K562 (cell line): Measurements from ENCODE around the gene DKK3. TPM values are rescaled to one million over a fixed set of nuclear protein-coding genes. Genes with fewer than 3 reads are reported as not detected.
A peak's percentile ranks its signal among the peaks of the same experiment; 100 is the strongest.

Source experiments
- ATAC-seq: fragments of 200-7000 bp; cut with Tn5 transposase; 3 replicates; pipeline ENCODE4 v1.9.1; 2020; ENCODE audit warnings: moderate library complexity
- BruUV-seq: library from RNA; stranded (reverse); fragments of 400-500 nt; replicated peaks from 2 replicates; lab custom pipeline; 2021; lab: Mats Ljungman, UMichigan
- CTCF ChIA-PET: fragments of 300-600 bp; formaldehyde crosslinking; extraction: SDS; loops from one replicate; lab custom pipeline; 2021; ENCODE audit warnings: low intra/inter-chr PET ratio; lab: Yijun Ruan, JAX
- POLR2A ChIA-PET: fragments of 300-600, 350-650 bp; sonication (Branson Sonifier 250); formaldehyde crosslinking; extraction: SDS; loops from one replicate; lab custom pipeline; 2021; ENCODE audit warnings: antibody characterized with exemption, inconsistent platforms; lab: Yijun Ruan, JAX
- DNase-seq, 4 experiments: peaks; one replicate each; pipeline versions ENCODE4 v3.0.0 to v3.0.0-alpha.2; 2011 to 2018; ENCODE audit warnings: low spot score in 3 of 4, mixed read lengths in 3 of 4; ENCODE audit errors: extremely low read depth in 1 of 4
- FAIRE-seq: peaks from 2 replicates; lab custom pipeline; 2011; peaks lifted over from hg19 to GRCh38; lab: Jason Lieb, UNC
- H2AFZ ChIP-seq: 2 replicates; pipeline ENCODE4 v1.6.0; 2011; ENCODE audit warnings: low read depth, low read length, control low read depth, inconsistent platforms
- H3K27ac ChIP-seq: fragments of 200-600 bp; 3 replicates; pipeline ENCODE4 v1.8.0; 2011; ENCODE audit warnings: low read depth, mild to moderate bottlenecking, control low read depth, inconsistent platforms, low read length, moderate library complexity, mixed read lengths; ENCODE audit errors: extremely low read depth
- H3K27me3 ChIP-seq, 2 experiments: fragments of 300-600 bp in 1 of 2; 2 replicates in 1 of 2; 3 replicates in 1 of 2; pipeline versions ENCODE4 v1.6.0 to v1.8.0; 2011; ENCODE audit warnings: inconsistent platforms in 2 of 2, low read length in 2 of 2, mild to moderate bottlenecking in 1 of 2, mixed read lengths in 1 of 2, moderate library complexity in 1 of 2; ENCODE audit not compliant: control insufficient read depth in 2 of 2, insufficient read depth in 2 of 2
- H3K36me3 ChIP-seq: fragments of 300-600 bp; 3 replicates; pipeline ENCODE4 v1.8.0; 2011; ENCODE audit warnings: mild to moderate bottlenecking, low read length, inconsistent platforms; ENCODE audit not compliant: control insufficient read depth, insufficient read depth
- H3K4me1 ChIP-seq, 2 experiments: fragments of 200-600 bp in 1 of 2; replicated peaks in 1 of 2; 2 replicates in 1 of 2; 3 replicates in 1 of 2; pipeline versions ENCODE4 v1.5.1 to v1.8.0; 2011; ENCODE audit warnings: inconsistent platforms in 2 of 2, low read length in 2 of 2, mild to moderate bottlenecking in 1 of 2, mixed read lengths in 1 of 2, moderate library complexity in 1 of 2; ENCODE audit not compliant: control insufficient read depth in 2 of 2, insufficient read depth in 2 of 2
- H3K4me2 ChIP-seq: 2 replicates; pipeline ENCODE4 v1.6.1; 2011; ENCODE audit warnings: low read length, control low read depth, inconsistent platforms, mixed read lengths; ENCODE audit not compliant: insufficient read depth
- H3K4me3 ChIP-seq: fragments of 200-600 bp; sonication (generic), shearing (Covaris generic); 2 replicates; pipeline ENCODE4 v1.5.1; 2016; ENCODE audit warnings: control low read depth, inconsistent platforms
- H3K79me2 ChIP-seq: fragments of 200-600 bp; 3 replicates; pipeline ENCODE4 v1.8.0; 2011; ENCODE audit warnings: low read length, inconsistent platforms; ENCODE audit not compliant: control insufficient read depth, insufficient read depth
- H3K9ac ChIP-seq, 2 experiments: 2 replicates each; pipeline versions ENCODE4 v1.6.0 to v1.6.1; 2011; ENCODE audit warnings: low read depth in 2 of 2, low read length in 2 of 2, control low read depth in 1 of 2, inconsistent platforms in 1 of 2, mild to moderate bottlenecking in 1 of 2, mixed read lengths in 1 of 2; ENCODE audit not compliant: insufficient read depth in 1 of 2
- H3K9me1 ChIP-seq: one replicate; pipeline ENCODE4 v1.6.0; 2011; ENCODE audit warnings: inconsistent platforms, mild to moderate bottlenecking, low read length, moderate library complexity; ENCODE audit not compliant: control insufficient read depth, insufficient read depth
- H3K9me3 ChIP-seq: replicated peaks from 2 replicates; pipeline ENCODE4 v1.5.1; 2011; ENCODE audit warnings: low read depth, low read length, inconsistent platforms; ENCODE audit not compliant: control insufficient read depth, insufficient read depth
- H4K20me1 ChIP-seq: replicated peaks from 2 replicates; pipeline ENCODE4 v1.6.1; 2011; ENCODE audit warnings: low read length, inconsistent platforms, mixed read lengths; ENCODE audit not compliant: control insufficient read depth, insufficient read depth
- PKNOX1 ChIP-seq: fragments of 450-650 bp; IDR thresholded peaks from 2 replicates; pipeline ENCODE4 v1.6.1; 2016
- SAFB2 ChIP-seq: fragments of 200-400 bp; formaldehyde crosslinking; IDR thresholded peaks from 2 replicates; pipeline ENCODE4 v1.6.1; 2018; ENCODE audit warnings: borderline replicate concordance, low read length, low read depth, moderate library complexity; ENCODE audit not compliant: severe bottlenecking
- WGBS: fragments of 100-300 bp; shearing (Covaris generic); methylation state at CpG from one replicate; pipeline ENCODE4 v1.1.6; 2016; ENCODE audit warnings: low coverage, mixed read lengths; ENCODE audit not compliant: insufficient coverage; ENCODE audit errors: missing lambda C conversion rate; 5-methylcytosine and 5-hydroxymethylcytosine counted together
- in situ Hi-C: fragments of 300-500 bp; cut with MboI; formaldehyde crosslinking; loops from 4 replicates; pipeline ENCODE4 v1.15.0; 2018; ENCODE audit warnings: inconsistent platforms, mixed read lengths
- intact Hi-C: fragments of 100-400 bp; cut with micrococcal nuclease; formaldehyde crosslinking; loops from 2 replicates; pipeline ENCODE4 v1.14.2; 2022
- polyA plus RNA-seq, 8 experiments: library from polyadenylated mRNA; depleted of rRNA in 4 of 8; stranded (reverse) in 5 of 8; unstranded in 3 of 8; fragments of >200 nt; fragmentation: Nextera tagmentation in 2 of 8; fragmentation: Illumina TruSeq in 1 of 8; extraction: Ambion mirVana in 2 of 8; extraction: Trizol in 1 of 8; gene quantifications; 2 replicates each; pipeline versions ENCODE4 v1.2.1 to v1.2.3, GENCODE V29; 2011 to 2014; ENCODE audit warnings: inconsistent platforms in 1 of 8, missing spikeins in 1 of 8
- total RNA-seq, 7 experiments: library from RNA; depleted of rRNA in 6 of 7; stranded (reverse); fragments of >200 nt in 6 of 7; fragmentation: Illumina TruSeq in 2 of 7; extraction: Trizol in 2 of 7; gene quantifications; 2 replicates each; pipeline versions ENCODE4 v1.2.1 to v1.2.3, GENCODE V29; 2011 to 2021; ENCODE audit warnings: low replicate concordance in 1 of 7

The DKK3 gene
- total and polyA plus RNA-seq, 9 of the 15 experiments (the other 6 are each of a cell fraction or from before 2014, with no cell fraction given), result 0.14 to 0.85 (median 0.38) TPM; not detected in 6

- Histone ChIP-seq H3K9me1 (no peaks in the 10 kb centered on the region), H3K4me1 (peaks cover 0 to 14% of the 10 kb centered on the region in 2 experiments; a peak in 2 of 5 replicates), H3K4me2 (no peak overlapping the region), H3K4me3 (no peak overlapping the region), H3K9me3 (no peaks in the 10 kb centered on the region), H4K20me1 (no peaks in the 10 kb centered on the region; the same call in 1 of the 2 replicates), H3K36me3 (no peaks in the 10 kb centered on the region), H3K27me3 (peaks cover 32 to 45% of the 10 kb centered on the region in 2 experiments; a peak in 4 of 5 replicates), H3K79me2 (no peaks in the 10 kb centered on the region), H3K27ac (no peak overlapping the region), H2AFZ (no peak overlapping the region), H3K9ac (no peak overlapping the region)
- BruUV-seq, result no TSS peak
- no peak for FAIRE-seq
- DNase-seq, result no peak
- intact Hi-C loops, result no loop called here
- ATAC-seq, result no peak; the same call in 2 of the 3 replicates
- ChIA-PET CTCF (no interaction called here), POLR2A (no interaction called here)
- peak; percentile 29; the same call in 1 of the 2 replicates for TF ChIP-seq PKNOX1
- no peak for TF ChIP-seq SAFB2
- WGBS, result 16% methylated on average over 15 of the region's 15 CpGs
- in situ Hi-C loops, result no loop called here
Observed at GRCh38 chr11:12009617-12010321, 1.3 kb upstream of the DKK3 start.
